Glomerular visceral epithelial cell (primary cell): ENCODE results near the gene ANP32A.

ENCODE experiments used
- DNase-seq: peaks from one replicate; pipeline ENCODE4 v3.0.0-alpha.2; 2016; ENCODE audit errors: extremely low spot score

Gene ANP32A

GRCh38 chr15:68797599-68798345 lies 22.9 kb downstream of the ANP32A start:
- no peak for DNase-seq

GRCh38 chr15:68797191-68797590 lies 23.5 kb downstream of the ANP32A start:
- DNase-seq: peak; percentile 58

GRCh38 chr15:68796576-68796975 lies 24.1 kb downstream of the ANP32A start:
- no peak for DNase-seq

DNA sequence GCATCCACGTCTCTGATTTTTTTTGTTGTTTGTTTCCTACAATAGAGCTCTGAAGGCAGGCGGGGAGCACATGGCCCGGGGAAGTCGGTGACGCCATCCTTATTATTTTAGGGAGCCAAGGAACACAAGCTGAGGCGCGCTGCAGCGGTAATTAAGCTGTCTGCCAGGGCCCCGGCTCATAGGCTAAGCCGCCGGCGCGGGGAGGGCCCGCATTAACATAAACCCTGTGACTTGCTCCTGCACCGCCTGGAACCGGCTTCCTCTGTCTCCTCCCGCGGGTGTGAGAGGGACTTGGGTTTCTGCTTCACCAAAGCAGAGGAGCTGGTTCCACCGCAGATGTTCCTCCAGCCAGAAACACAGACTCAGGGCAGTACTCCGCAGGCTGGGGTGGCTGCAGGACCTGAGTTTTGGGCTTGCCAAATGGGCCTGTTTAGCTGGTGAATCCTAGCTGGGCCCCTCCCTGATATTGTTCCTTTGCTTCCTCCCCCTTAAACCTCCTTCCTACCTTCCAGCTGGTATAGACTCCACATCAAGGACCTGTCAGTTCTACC lies 25.3 kb downstream of the ANP32A start:
- peak; percentile 44 for DNase-seq

- DNase-seq: no peak
These were observed 25.8 kb downstream of the ANP32A start for GRCh38 chr15:68794863-68795262.

DNA sequence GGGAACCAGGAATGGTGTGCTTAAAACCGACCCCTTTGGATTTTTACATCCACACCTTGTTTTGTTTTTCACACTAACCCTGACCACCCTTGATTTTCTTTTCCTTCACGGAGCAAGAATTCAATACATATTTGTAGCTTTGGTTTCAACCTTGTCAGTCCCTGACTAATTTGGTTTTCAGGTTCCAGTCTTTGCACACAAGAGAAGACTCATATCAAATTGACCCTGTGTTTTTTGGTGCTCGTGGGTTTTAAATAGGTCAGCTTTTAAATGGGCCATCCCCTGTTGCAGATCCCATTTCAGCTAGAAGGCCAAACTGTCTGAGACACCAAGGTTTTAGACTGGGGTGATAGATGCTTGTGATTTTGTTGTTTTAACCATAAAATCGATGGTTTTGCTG lies 26.4 kb downstream of the ANP32A start:
- no peak for DNase-seq

DNA sequence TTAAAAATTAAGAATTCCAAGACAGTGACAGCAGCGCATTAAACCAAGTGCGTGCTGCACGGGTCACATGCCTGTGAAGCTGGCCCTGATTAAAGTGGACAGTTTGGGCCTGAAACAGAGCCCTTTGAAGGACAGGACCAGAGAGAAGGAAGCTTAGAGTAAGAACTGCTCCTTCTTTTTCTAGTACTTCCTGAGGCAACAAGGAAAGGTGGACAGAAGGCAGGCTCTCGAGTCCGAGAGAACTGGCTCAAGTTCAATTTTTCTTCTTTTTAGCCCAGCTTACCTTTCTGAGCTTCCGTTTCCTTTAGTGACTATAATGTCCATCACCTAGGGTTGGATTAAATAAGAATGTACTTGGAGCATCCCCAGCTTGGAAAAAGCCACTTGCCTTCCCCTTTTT lies 26.9 kb downstream of the ANP32A start:
- no peak for DNase-seq

DNA sequence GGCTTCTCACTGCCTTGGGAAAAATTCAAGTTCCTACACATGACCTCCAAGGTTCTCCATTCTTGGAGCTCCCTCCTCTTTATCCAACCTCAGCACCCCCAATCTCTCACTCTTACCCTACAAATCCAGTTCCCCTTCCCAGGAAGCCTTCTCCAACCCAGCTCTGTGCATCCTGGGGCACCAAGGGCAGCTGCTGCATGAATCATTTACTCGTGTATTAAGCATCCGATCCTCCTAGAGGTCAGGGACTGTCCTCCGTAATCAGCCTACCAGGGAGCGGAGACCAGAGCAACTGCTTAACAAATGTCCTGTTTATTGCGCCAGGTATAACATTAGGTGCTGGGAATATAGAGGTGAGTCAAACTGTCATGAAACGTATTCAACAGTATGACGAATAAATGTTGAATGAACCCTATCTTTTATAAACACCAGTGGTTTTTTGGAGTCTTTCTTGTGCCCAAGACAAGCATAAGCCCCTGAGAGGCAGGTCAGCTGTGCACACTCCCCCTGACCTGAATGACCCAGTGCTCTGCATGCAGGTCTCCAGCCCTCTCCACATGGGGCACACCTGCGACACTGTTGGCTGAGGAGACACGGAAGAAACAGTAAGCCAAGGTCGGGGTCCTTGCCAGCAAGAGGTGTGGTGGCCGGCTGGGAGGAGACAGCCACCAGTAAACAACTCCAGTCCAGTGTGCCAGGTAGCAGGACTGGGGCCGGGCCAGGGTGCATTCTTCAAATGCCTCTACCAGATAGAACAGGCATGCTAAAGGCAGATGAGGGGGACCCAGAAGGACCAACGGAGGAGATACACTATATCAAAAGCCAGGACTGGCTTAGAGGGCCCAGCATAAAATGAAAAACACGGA lies 27.6 kb downstream of the ANP32A start:
- no peak for DNase-seq

GRCh38 chr15:68791431-68792283 lies 29.0 kb downstream of the ANP32A start:
- no peak for DNase-seq

- no peak for DNase-seq
These were observed 29.8 kb downstream of the ANP32A start for GRCh38 chr15:68790910-68791309.

DNA sequence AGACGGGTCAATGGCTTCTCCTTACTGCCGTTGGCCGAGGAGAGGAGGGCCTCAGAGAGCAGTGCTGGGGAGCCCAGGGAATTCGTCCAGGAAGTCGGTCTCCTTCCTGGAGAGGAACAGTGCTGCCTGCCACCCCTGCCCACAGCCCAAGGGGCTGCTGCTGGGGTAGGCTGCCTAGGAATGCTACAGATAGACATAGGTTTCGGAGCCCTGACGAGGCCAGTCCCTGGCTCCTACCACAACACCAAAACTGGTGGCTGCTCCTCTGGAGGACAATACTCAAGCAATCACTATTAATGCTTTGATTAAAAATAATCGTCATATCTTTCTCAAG lies 30.5 kb downstream of the ANP32A start:
- DNase-seq: no peak

DNA sequence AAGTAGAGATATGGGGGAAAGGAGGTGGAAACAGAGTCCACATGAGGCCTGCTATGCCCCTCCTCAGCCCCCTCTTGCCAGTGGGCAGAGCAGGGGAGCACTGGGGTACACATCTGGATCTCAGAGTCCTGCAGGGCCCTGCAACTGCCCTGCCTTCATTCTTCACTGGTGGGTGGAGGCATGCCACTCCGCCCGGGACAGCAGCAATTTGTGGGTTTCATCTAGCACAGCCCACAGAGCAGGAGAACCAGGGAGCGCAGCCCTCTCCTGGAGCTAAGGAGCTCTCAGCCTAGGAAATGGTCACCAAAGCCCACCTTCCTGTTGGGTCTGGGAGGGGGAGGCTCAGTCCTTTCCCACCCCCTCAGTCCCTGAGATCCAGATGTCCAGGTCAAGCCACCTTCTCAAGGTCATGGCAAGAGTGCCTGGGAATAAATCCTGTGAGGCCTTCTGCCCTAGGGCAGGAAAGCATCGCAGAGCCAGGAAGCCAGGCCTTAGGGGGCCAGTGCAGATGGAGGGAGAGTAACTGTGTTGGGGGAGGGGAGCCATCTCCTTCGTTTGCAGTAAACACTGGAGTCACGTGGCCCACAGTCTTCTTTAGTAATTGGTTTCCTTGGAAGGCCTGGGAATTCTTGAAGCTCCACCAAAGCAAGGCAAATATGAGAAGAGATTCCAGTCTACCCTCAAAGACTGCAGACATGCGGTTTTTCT lies 31.0 kb downstream of the ANP32A start:
- DNase-seq: peak; percentile 7

- no peak for DNase-seq
These were observed 31.6 kb downstream of the ANP32A start for GRCh38 chr15:68789091-68789490.

- no peak for DNase-seq
These were observed 32.5 kb downstream of the ANP32A start for GRCh38 chr15:68788264-68788624.

- DNase-seq: no peak
These were observed 33.0 kb downstream of the ANP32A start for GRCh38 chr15:68787609-68788263.

DNA sequence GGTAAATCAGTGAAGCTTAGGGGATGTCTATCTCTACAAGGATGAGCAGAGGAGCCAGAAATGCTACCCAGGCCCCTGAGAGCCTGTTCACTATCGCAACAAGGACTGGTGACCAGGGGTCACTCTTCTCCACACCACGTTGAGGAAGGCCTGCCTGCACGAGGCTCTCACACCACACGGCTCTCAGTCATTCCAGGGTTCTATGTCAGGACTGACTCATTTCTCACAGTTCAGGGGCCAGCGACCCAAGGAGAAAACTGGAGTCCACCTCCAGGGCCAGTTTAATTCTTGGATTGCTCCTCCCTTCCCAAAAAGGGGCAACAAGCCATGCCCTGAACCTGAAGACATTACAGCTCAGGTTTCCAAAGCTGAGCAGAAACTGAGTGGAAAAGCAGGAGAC lies 33.9 kb downstream of the ANP32A start:
- DNase-seq: no peak

- DNase-seq: no peak
These were observed 35.2 kb downstream of the ANP32A start for GRCh38 chr15:68785541-68785940.

GRCh38 chr15:68784206-68784605 lies 36.5 kb downstream of the ANP32A start:
- DNase-seq: no peak

GRCh38 chr15:68783226-68784058 lies 37.3 kb downstream of the ANP32A start:
- DNase-seq: peak; percentile 28

GRCh38 chr15:68782589-68783161 lies 38.0 kb downstream of the ANP32A start:
- no peak for DNase-seq
